ENCODE measurements around the gene SPANXN3.

DNA sequence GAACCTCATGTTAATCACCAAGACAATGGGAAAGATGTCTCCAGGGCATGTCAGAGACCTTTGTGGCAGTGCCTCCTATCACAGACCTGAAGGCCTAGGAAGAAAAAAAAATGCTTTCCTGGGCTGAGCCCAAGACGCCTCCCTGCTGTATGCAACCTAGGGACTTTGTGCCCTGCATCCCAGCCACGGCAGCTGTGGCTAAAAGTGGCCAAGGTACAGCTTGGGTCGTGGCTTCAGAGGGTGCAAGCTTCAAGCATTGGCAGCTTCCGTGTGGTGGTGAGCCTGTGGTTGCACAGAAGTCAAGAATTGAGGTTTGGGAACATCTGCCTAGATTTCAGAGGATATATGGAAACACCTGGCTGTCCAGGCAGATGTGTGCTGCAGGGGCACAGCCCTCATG, 40.5 kb downstream of the SPANXN3 start:
- TF ChIP-seq TAF1 (IDR thresholded peaks at IDR 0.05; ENCODE audit: borderline replicate concordance, insufficient read depth, low read length): no peak
- no peak for TF ChIP-seq POLR2AphosphoS5 (IDR thresholded peaks at IDR 0.05; ENCODE audit: low read depth, low read length)
